Neural cell (in vitro differentiated cells): ENCODE measurements around the gene GTF3A.

Source experiments
- TAF1 ChIP-seq: IDR thresholded peaks from 2 replicates; pipeline ENCODE4 v1.6.1; 2012; ENCODE audit warnings: low read depth
- TF ChIP-seq, protein P1 (sequence below): fragments of 450-650 bp; IDR thresholded peaks from 2 replicates; pipeline ENCODE4 v1.5.1; 2014; ENCODE audit warnings: antibody characterized with exemption, mild to moderate bottlenecking, moderate library complexity; ENCODE audit not compliant: poor library complexity, severe bottlenecking

DNA sequence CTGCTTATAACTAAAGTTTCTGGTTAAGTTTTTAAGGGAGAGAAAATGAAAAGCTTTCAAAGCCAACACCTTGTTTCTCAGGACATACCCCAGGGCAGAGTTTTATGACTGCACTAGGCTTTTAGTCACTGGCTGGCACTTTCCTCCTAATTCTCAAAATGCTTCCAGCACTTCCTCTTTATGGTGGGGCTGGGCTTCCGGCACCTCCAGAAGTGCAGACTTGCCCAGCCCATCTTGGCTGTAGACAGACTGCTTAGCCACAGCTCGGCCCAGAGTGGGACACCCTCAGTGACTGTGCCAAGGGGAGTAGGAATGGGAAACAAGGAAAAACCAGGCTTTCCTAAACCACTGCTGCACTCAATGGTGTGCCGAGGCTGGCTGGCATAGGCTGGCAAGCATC, 23.2 kb upstream of the GTF3A start:
- TF ChIP-seq TAF1, result no peak
- TF ChIP-seq, protein P1, sequence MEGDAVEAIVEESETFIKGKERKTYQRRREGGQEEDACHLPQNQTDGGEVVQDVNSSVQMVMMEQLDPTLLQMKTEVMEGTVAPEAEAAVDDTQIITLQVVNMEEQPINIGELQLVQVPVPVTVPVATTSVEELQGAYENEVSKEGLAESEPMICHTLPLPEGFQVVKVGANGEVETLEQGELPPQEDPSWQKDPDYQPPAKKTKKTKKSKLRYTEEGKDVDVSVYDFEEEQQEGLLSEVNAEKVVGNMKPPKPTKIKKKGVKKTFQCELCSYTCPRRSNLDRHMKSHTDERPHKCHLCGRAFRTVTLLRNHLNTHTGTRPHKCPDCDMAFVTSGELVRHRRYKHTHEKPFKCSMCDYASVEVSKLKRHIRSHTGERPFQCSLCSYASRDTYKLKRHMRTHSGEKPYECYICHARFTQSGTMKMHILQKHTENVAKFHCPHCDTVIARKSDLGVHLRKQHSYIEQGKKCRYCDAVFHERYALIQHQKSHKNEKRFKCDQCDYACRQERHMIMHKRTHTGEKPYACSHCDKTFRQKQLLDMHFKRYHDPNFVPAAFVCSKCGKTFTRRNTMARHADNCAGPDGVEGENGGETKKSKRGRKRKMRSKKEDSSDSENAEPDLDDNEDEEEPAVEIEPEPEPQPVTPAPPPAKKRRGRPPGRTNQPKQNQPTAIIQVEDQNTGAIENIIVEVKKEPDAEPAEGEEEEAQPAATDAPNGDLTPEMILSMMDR, result no peak
